HG03135 (cell line): Measurements from ENCODE around the gene COL6A3.

Experiments
- ATAC-seq: cut with Tn5 transposase; IDR thresholded peaks from one replicate; pipeline ENCODE4 v1.9.1; 2021; ENCODE audit warnings: mild to moderate bottlenecking, moderate library complexity; ENCODE audit not compliant: unreplicated experiment

Gene COL6A3

DNA sequence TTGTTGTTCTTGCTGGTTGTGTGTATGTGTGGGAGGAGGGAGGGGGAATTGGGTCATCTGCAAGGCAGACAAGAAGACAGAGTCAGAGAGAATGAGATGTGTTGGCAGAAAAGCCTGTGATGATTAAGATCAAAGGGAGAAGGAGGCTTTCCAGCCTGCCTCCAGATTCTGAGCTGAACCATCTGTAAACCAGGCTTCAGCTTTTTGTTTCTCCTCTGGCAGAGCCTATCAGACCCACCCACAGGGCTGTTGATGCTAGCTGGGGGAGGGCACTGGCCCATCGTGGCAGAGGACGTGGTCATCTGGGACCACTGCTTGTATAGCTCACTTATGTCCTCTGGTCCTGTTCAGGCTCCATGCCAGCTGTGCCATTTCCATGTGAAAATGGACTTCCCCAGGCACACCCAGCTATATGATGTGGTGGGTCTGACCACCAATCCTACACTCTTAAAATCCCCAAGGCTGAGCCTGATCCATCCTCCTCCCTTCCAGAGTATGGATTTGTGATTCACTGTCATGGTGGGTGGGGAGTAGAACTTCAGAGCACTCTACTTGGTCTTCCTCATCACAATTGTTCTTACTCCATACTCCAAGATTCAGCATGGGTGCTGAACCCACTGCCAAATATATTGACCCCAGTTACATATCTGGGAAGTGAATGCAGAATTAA lies 27.8 kb upstream of the COL6A3 start:
- ATAC-seq, result no peak

DNA sequence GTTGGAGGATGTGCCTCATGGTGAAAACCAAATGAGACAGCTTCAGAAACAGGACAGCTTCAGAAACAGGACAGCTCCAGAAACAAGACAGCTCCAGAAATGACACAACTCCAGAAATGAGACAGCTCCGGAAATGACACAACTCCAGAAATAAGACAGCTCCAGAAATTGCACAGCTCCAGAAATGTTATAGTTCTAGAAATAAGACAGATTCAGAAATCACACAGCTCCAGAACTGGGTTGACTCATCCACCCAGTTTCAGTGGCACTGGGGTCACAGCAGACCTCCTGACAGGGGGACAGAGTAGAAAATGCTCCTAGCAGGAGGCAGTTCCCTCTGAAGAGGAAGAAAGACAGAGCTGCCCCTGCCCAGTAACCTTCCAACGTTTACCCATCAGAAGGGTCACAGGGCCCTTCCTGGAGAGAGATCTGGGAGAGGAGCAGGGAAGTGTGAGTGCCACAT lies 26.9 kb upstream of the COL6A3 start:
- no peak for ATAC-seq

DNA sequence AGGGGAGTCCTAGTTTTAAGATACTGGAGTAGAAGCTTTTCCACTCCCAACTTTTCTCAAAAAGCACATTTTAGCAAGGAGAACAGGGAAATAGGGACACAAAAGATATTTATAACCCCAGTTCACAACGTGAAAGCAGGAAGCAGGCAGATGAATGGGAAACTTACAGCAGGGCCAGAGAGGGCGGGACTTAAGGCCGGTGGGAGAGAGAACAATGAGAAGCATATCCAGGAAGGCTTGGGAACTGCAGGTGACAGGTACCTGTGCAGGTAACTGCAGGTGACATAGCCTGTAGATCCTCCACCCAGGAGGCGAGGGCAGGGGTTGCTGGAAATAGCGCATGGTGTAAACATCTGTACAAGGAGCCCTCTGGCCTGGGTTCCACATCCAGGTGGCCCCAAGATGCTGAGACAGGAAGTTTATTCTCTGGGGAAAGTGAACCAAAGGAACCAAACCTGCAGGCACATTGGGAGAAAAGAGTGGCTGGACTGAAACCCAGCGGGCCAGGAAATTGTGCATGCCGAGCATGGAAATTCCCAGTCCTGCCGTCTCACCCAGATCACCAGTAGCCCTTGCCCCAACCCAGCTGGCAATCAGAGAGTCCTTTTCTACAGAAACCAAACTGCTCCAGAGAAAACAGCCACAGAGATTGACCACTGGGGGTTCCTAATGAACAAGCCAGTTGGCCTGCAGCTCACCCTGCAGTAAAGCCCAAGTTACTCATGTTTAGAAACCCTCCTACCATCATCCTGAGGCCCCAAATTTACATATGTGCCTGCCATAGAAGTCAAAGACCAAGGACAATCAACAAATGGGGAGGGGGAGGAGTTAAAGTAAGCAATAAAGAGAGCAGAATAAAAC lies 24.3 kb upstream of the COL6A3 start:
- ATAC-seq, result no peak

DNA sequence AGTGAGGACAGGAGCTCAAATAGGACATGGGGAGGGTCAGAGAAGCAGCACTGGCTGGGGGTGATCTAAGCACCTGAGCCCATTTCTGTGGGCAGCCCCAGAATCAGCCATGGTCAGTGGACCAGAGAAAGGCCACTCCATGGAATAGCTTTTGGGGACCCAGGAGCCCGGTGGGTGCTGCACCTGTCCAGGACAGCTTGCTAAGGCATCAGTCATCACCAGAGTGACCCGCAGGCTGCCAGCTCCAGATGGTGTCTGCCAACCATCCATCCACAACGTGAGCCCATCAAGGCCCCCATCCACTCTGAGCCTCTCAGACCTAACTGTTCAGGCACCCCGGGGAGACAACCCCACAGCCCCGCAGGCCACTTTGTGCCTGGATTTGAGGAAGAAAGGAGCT lies 23.6 kb upstream of the COL6A3 start:
- ATAC-seq, result no peak

DNA sequence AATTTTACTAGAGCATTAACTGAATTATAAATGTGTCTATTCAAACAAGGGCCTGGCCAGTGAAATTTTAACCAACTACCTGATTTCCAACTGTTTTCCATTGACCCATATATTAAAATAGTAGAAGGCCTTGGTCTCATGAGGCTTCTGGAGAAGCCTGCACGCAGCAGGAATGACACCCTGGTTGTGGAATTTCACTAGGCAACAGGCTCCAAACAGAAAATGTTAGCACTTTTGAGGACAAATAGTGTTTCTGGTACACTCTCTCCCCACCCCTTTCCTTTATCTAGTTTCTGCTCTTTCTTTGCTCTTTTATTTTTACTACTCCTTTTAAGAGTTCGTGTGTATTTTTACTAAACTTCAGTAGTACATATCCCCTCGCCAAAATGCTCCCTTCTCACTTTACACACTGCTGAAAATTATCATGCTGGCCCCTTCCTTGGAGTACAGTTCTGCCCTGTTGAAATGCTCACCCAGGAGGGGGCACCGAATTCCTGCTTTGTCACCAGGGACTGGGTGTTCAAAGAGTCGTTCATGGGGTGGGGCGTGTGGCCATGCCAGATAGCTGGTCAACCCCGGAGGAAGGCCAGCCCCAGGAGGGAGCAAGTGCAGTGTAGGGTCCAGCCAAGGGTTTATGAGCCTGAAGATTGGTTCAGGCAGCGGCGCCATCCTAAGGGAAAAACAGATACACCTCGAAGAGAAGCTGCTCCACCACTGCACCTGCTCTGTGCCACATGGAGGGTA lies 22.1 kb upstream of the COL6A3 start:
- ATAC-seq, result no peak

DNA sequence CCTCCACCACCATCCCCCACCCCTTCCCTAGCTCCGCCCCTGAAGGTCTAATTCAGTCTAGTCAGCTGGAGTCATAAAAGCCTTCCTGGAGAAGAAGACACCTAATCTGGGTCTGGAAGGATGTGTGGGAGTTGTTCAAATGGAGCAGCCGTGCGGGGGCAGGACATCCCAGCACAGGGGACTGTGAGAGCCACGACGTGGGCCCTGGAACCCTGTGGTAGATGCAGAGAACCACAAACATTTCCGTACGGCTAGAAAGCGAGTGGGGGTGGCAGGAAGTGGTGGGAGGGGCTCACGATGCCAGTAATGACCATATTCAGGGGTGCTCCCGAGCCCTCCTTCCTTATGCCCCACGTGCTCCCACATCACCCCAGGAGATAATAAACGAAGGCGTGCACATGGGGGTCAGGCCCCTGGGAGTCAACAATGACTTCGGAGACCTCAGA lies 20.9 kb upstream of the COL6A3 start:
- no peak for ATAC-seq

DNA sequence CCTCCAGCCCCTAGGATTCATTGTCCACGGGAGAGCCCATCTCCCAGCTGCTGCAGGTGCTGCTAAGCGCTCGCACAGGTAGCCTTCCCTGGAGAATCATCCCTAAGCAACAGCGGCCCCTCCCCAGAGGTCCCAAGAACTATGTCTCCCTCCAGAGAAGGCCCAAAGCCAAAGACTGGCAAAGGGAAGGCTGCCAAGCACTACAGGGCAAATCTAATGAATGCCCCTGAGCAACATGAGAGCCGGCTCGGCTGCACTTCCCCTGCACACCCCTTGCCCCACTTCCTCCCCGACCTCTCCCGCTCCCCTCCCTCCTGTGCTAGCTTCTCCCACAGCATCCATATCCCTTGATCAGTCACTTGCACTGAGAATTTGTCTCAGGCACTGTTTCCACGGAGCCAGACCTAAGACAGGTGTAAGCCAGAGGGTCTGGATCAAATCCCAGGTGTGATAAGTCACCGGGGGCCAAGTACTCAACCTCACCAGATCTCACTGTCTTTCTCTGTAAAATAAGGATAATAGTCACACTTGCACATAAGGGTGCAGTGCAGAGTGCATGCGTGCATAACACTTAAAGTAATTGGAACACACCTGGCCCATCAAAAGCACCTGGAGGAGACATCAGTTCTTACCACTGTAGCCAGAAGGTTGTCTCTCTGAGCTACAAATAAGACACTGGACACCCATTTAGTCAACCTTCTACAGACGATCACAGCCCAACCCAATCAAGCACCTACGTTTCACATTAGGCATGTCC lies 20.1 kb upstream of the COL6A3 start:
- ATAC-seq, result no peak

DNA sequence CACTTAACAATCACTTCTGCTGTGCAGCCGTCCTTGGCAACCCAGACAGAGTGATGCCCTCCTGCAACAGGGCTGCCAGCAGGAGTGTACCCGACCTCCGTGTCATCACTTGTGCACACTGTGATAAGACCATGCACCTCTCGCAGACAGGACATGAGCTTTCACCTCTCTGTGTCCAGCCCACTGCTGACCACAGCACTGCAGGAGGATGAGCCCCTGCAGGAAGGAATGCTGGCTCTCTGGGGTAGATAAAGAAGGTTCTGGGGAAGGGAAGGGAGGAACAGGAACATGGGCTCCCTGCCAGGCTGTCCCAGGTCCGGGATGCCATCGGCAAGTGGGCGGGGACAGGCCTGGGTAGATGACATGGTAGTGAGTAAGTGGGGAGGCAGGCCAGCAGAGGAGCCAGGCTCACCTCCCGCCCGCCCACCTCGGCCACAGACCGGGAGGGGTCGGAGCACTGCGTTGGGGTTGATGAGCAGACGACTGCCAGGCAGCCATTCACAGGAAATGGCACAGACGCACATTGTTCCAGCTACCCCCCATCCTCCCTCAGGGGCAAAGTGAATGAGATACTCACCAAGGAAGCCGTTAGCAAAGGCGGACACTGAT lies 18.6 kb upstream of the COL6A3 start:
- no peak for ATAC-seq

DNA sequence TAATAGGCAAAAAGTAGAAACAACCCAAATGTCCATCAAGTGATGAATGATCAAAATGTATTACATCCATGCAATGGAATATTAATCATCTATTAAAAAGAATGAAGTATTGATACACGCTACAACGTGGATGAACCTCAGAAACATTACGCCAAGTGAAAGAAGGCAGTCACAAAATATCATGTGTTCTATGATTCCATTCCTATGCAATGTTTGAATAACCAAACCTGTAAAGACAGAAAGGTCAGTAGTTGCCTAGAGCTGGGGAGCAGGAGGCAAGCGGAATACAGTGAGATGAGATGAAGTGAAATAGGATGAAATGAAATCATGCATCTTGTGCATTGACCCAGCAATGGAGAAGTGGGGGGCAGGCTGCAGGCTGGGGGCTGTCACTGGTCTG lies 17.9 kb upstream of the COL6A3 start:
- no peak for ATAC-seq

DNA sequence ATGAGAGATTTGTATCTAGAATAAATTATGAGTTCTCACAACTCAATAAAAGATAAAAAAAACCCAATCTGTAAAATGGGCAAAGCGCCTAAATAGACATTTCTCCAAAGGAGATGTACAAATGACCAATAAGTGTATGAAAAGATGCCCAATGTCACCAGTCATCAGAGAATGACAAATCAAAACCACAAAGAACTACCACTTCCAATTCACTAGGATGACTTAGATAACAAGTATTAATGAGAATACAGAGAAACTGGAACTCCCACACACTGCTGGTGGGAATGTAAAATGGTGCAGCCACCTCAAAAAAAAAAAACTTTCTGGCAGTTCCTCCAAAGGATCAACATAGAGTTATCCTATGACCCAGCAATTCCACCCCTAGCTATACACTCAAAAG lies 17.4 kb upstream of the COL6A3 start:
- no peak for ATAC-seq

DNA sequence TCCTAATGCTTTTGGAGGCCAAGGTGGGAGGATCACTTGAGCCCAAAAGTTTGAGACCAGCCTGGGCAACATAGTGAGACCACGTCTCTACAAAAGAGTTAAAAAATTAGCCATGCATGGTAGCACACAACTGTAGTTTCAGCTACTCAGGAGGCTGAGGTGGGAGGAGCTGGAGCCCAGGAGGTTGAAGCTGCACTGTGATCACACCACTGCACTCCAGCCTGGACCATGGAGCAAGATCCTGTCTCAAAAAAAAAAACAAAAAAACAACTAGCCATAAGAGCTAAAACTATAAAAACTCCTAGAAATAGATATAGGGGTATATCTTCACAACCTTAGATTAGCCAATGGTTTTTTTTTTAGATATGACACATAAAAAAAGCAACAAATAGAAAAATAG lies 16.9 kb upstream of the COL6A3 start:
- no peak for ATAC-seq

DNA sequence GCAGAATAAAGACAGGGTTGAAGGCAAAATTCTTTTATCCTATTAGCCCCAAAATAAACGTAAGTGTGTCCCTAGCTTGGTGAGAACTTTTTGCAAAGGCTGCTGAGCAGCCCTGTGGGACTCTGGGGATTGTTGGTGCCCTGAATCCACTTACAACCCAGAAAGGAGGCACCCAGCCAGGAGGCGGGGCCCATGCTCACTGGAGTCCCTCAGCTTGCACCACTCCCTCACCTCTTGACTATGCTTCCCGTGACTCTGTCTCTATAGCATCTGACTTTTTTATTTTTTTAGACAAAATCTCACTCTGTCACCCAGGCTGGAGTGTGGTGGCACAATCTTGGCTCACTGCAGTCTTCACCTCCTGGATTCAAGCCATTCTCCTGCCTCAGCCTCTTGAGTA lies 15.8 kb upstream of the COL6A3 start:
- ATAC-seq, result no peak

DNA sequence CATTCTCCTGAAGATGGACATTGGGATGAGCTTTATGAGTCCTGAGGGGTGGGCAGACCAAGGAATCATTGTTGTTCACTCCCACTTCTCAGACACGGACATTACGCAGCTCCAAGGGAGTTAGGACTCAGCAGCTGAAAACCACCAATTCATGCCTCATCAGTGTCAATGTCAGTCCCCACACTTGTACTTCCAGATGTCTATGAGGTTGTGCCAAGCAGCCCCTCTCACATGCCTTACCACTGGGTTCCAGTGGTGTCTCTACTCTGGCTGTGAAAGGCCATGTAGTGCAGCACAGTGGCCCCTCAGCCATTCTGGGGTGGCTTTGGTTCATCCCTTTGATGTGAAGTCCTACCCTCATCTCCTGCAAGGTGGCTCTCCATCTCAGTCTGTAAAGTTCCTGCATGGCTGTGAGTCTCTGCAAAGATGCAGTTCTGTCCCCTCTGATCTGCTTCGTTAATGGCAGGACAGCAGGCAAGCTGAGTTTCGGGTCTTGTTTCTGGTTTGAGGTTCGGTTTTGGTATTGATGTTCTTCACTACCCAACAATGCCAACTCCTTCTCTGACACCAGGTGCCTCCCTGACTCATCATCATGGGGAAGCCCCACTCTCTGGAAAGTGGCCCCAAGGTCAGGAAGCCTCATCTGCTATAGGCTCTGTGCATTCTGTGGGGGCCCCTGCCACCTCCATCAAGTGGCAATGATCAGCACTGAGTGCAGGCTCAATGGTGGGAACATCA lies 14.0 kb upstream of the COL6A3 start:
- ATAC-seq, result no peak

DNA sequence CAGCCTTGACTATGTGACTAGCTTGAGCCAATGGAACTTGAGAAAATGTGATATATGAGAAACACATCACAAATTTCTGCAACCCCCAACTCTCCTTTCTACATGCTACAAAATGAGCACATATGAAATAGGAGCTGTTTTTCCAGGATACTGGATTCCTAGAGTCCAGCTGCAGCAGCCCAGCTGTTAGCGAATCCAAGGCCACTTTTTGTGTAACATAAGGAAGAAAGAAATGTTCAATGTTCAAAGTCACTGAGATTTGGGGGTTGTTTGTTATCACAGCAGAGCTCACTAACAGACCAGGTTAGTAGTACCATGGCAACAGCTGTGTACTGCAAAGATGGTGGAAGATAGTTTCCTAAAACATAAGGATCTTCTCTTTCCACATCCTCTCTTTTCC lies 12.6 kb upstream of the COL6A3 start:
- no peak for ATAC-seq

DNA sequence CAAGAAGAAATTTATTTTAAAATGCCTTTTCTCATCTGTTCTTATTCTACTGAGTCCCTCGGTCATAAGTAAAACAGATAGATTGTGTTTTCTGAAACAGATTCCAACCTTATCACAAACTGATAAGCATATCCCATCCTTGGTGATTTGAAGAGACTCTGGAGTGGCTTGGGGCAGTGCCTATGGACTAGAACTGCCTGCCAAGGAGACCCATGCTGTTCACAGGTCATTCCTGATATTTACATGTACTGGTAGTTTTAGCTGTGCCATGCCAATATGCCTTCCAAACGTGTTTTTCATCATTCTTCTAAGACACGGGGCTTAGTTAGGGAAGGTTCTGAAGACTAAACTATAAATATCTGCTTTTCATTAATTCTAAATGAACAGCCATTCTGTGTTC lies 11.4 kb upstream of the COL6A3 start:
- ATAC-seq, result no peak

DNA sequence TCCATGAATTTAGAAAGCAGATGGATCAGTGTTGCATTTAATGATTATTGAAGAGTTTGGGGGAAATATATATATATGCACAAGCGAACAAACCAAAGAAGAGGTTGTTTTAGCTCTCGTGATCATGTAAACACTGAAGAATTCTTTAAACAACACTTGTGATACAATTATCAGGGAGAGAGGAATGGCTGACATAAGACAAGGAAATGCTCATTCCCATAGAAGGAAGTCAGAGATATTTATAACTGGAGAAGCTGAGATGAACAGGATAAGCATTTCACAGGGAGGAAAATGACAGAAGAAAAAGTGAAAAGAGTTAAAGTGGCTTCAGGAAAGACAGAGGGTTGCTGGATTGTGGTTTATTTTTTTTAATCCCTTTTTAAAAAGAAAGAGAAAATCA lies 10.6 kb upstream of the COL6A3 start:
- ATAC-seq, result no peak

DNA sequence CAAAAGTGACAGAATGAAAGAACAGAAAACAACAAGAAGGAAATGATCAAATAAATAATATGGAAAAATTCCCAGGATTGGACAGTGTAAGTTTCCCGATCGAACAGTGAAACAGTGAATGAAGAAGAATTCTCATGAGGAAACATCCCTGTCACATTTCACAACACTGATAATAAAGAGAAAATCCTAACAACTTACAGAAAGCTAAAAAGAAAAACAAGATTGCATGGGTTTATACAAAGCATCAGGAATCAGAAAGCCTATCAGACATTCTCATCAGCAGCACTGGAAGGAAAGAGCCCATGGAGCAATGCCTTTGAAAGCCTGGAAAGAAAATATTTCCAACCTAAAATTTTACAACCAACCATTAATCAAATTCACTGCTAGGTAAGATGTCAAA lies 9.9 kb upstream of the COL6A3 start:
- ATAC-seq, result no peak

DNA sequence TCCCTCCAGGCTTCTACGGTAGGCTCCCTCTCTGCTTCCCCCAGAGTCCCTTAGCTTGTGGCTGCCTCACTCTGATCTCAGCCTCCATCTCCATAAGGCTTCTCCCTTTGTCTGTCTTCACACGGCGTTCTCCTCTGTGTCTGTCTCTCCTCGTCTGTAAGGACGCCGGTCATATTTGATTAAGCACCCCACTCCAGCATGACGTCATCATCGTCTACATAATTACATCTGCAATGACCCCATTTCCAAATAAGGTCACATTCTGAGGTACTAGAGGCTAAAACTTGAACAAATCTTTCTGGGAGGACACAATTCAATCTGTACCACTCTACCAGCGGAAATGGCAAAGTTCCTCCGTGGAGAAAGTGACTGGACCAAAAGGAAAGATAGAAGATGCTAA lies 8.3 kb upstream of the COL6A3 start:
- ATAC-seq, result no peak

DNA sequence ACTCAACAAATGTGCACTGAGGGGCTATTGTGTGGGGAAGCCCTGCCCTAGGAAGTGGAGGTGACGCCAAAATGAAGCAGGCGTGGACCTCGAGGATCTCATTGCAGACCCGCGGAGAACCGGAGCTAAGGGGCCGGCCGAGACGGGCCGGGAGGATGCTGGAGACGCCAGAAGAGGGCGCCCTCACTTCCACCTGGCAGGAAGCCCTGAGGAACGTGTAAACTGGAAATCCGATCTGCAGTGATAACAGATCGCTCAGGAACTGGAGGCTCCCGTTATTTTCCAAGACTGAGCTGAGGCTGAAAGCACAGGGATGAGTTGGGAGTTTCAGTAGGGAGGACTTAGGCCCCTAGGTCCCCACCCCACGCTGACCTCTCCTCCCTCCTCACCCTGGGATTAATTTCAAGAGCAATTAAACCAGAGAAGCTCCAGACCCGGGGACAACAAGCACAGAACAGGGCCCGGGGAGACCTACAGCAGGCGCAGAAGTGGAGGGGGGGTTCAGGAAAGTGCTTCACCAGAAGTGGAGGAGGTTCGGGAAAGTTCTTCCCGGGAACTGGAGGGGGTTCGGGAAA lies 7.7 kb upstream of the COL6A3 start:
- ATAC-seq, result no peak

DNA sequence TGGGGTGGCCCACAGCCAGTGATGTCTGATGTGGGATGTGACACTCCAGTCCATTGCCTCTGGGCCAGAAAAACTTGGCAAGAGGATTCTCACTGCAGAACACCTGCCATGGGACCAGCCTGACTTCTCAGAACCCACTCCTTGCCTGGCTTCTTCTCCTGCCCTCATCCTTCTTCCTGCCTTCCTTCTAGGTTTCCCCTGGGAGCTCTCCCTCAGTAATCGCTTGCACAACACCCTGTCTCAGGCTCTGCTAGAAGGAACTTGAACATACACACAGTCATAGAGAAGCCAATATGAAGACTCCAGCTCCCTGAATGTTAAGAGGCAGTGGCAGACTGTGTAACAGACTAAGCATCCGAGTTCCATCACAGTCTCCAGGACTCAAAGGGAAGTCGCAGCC lies 4.3 kb upstream of the COL6A3 start:
- no peak for ATAC-seq
